ENCODE measurements around the gene TRAF3IP1. TPM values are rescaled to one million over a fixed set of nuclear protein-coding genes. Genes with fewer than 3 reads are reported as not detected.

Gene TRAF3IP1
- total and polyA plus RNA-seq, 10 donors = 2.6 to 19.2 (median 8.8) TPM

- Histone ChIP-seq H3K27ac (no peak overlapping the region), H3K9me3 (no peaks in the 10 kb centered on the region), H3K27me3 (replicated peaks in 1 of 7) (no peaks in the 10 kb centered on the region), H3K4me1 (no peaks in the 10 kb centered on the region), H3K4me3 (no peak overlapping the region), H3K36me3 (peaks cover 0 to 52% (median 8%) of the 10 kb centered on the region in 6 donors)
- WGBS, 5 donors = 93 to 98% (median 95%) methylated on average over 16 of the region's 16 CpGs
- DNase-seq = no peak
- TF ChIP-seq POLR2AphosphoS5 (IDR thresholded peaks at IDR 0.05) (no peak), CTCF (IDR thresholded peaks at IDR 0.05 in 8 of 11, conservative IDR thresholded peaks at IDR 0.05 in 3 of 11) (no peak), POLR2A (IDR thresholded peaks at IDR 0.05) (no peak)
- intact Hi-C loops (cut with DNase I; ENCODE audit: low total_unique reads) = no loop called here
These were observed 25.1 kb downstream of the TRAF3IP1 start for GRCh38 chr2:238345297-238345968.

GRCh38 chr2:238346544-238346943 lies 26.2 kb downstream of the TRAF3IP1 start:
- no peaks in the 10 kb centered on the region for H3K4me1 ChIP-seq
- intact Hi-C loops (cut with DNase I; ENCODE audit: low total_unique reads) = no loop called here
- no peak for DNase-seq
- H3K27ac ChIP-seq = no peak overlapping the region
- no peaks in the 10 kb centered on the region for H3K27me3 ChIP-seq (replicated peaks in 1 of 7)
- no peak overlapping the region for H3K4me3 ChIP-seq
- H3K9me3 ChIP-seq = no peaks in the 10 kb centered on the region
- WGBS, 5 donors = 68 to 86% (median 80%) methylated on average over 10 to 12 of the region's 12 CpGs
- no peak for TF ChIP-seq POLR2AphosphoS5 (IDR thresholded peaks at IDR 0.05)
- TF ChIP-seq CTCF (IDR thresholded peaks at IDR 0.05 in 8 of 11, conservative IDR thresholded peaks at IDR 0.05 in 3 of 11) = no peak
- H3K36me3 ChIP-seq = peaks cover 0 to 55% (median 8%) of the 10 kb centered on the region in 6 donors

- Histone ChIP-seq H3K4me1 (no peaks in the 10 kb centered on the region), H3K9me3 (no peaks in the 10 kb centered on the region), H3K27me3 (replicated peaks in 1 of 7) (no peaks in the 10 kb centered on the region), H3K36me3 (peaks cover 0 to 75% (median 19%) of the 10 kb centered on the region in 6 donors), H3K27ac (no peak overlapping the region), H3K4me3 (no peak overlapping the region)
- intact Hi-C loops (cut with DNase I; ENCODE audit: low total_unique reads) = no loop called here
- TF ChIP-seq POLR2AphosphoS5 (IDR thresholded peaks at IDR 0.05) = no peak
- TF ChIP-seq CTCF (IDR thresholded peaks at IDR 0.05 in 8 of 11, conservative IDR thresholded peaks at IDR 0.05 in 3 of 11) = no peak
- TF ChIP-seq POLR2A (IDR thresholded peaks at IDR 0.05) = no peak
- WGBS, 5 donors = 92 to 95% (median 93%) methylated on average over 18 of the region's 18 CpGs
- DNase-seq = no peak
These were observed 30.0 kb downstream of the TRAF3IP1 start for GRCh38 chr2:238350150-238350897.

DNA sequence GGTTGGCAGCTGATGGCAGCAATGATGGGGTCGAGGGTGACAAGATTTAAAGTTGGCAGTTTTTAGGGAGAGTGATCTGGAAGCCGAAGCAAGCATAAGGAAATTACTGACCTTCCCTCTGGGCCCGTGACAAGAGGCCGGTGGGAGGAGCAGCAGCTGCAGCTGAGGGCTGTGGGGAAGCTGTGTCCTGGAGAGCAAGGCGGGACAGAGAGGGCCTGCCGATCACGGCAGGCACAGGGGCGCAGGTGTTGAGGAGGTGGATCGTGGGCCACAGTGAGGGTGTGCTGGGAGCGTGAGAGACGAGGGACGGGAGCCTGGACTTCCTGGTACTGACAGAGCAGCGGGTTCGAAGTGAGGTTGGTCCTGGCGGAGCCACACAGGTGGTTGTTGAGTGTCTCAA lies 31.0 kb downstream of the TRAF3IP1 start:
- H3K4me1 ChIP-seq = no peaks in the 10 kb centered on the region
- no peak for DNase-seq
- TF ChIP-seq POLR2A (IDR thresholded peaks at IDR 0.05) (no peak), CTCF (IDR thresholded peaks at IDR 0.05 in 8 of 11, conservative IDR thresholded peaks at IDR 0.05 in 3 of 11) (no peak), POLR2AphosphoS5 (IDR thresholded peaks at IDR 0.05) (no peak)
- intact Hi-C loops (cut with DNase I; ENCODE audit: low total_unique reads) = no loop called here
- WGBS, 5 donors = 83 to 91% (median 86%) methylated on average over 15 of the region's 15 CpGs
- H3K4me3 ChIP-seq = no peak overlapping the region
- H3K27me3 ChIP-seq (replicated peaks in 1 of 7) = no peaks in the 10 kb centered on the region
- H3K36me3 ChIP-seq = peaks cover 0 to 81% (median 26%) of the 10 kb centered on the region in 6 donors
- H3K27ac ChIP-seq = no peak overlapping the region
- H3K9me3 ChIP-seq = no peaks in the 10 kb centered on the region

All from spleen (tissue), 11 donors.